RWPE1 (cell line): ENCODE data around the gene LYPLAL1.
"Not testable (repeated sequence)": the region's sequence is repeated elsewhere in the genome, so short reads cannot be mapped to it uniquely, and the experiment has no call there.

Source experiments
- CTCF ChIA-PET: fragments of 350-600 bp; sonication (Branson Sonifier 250); formaldehyde crosslinking; extraction: SDS; loops from one replicate; lab custom pipeline; 2021; lab: Yijun Ruan, JAX
- POLR2A ChIA-PET: fragments of 400-600 bp; formaldehyde crosslinking; extraction: SDS; loops from one replicate; lab custom pipeline; 2020; ENCODE audit warnings: antibody characterized with exemption; ENCODE audit not compliant: low non-redundant PET; lab: Yijun Ruan, JAX
- DNase-seq: peaks from one replicate; pipeline ENCODE4 v3.0.0; 2012; ENCODE audit warnings: low spot score
- H3K27ac ChIP-seq: fragments of 450-650 bp; 2 replicates; pipeline ENCODE4 v1.5.1; 2017
- CTCF ChIP-seq: fragments of 450-650 bp; conservative IDR thresholded peaks from 2 replicates; pipeline ENCODE4 v1.5.1; 2017; ENCODE audit warnings: low read depth, mild to moderate bottlenecking

Gene LYPLAL1

GRCh38 chr1:219247441-219247840 lies 73.8 kb downstream of the LYPLAL1 start:
- no peak for TF ChIP-seq CTCF
- no peak for DNase-seq
- ChIA-PET POLR2A (no interaction called here), CTCF (interaction anchor here (0.6 to 0.7 kb wide), 2 partner anchors 9 to 859 kb away, joined by 5 to 8 read pairs; no protein-coding TSS in a partner anchor)
- no peak overlapping the region for H3K27ac ChIP-seq

GRCh38 chr1:219250468-219250867 lies 76.8 kb downstream of the LYPLAL1 start:
- CTCF ChIA-PET, DNase-seq, POLR2A ChIA-PET, H3K27ac ChIP-seq: not testable (repeated sequence)

GRCh38 chr1:219257751-219258150 lies 84.1 kb downstream of the LYPLAL1 start:
- DNase-seq, result no peak
- ChIA-PET CTCF (no interaction called here), POLR2A (no interaction called here)
- no peak overlapping the region for H3K27ac ChIP-seq
- TF ChIP-seq CTCF, result no peak

GRCh38 chr1:219261454-219261853 lies 87.8 kb downstream of the LYPLAL1 start:
- no peak overlapping the region for H3K27ac ChIP-seq
- POLR2A ChIA-PET, result no interaction called here
- CTCF ChIA-PET, result interaction anchor here (0.7 kb wide), 1 partner anchor 43 kb away, joined by 3 read pairs; no protein-coding TSS in a partner anchor
- no peak for DNase-seq
- no peak for TF ChIP-seq CTCF
